ENCODE data around the gene SAMD13.

SAMD13 gene

GRCh38 chr1:84301785-84302385 lies 377 bp downstream of the SAMD13 start:
- TF ChIP-seq CTCF (IDR thresholded peaks at IDR 0.05): no peak
- DNase-seq (ENCODE audit: low spot score): no peak
- no peak overlapping the region for H3K27ac ChIP-seq
- peak overlapping the region; percentile 49 for H3K4me3 ChIP-seq

- no peak for DNase-seq (ENCODE audit: low spot score)
- H3K4me3 ChIP-seq: peak overlapping the region; percentile 49
- no peak for TF ChIP-seq CTCF (IDR thresholded peaks at IDR 0.05)
- peak overlapping the region in 1 of 2 donors; percentile 13 for H3K27ac ChIP-seq
These were observed 1.9 kb downstream of the SAMD13 start for GRCh38 chr1:84303314-84303830.

- no peak for DNase-seq (ENCODE audit: low spot score)
- no peak overlapping the region for H3K4me3 ChIP-seq
- no peak for TF ChIP-seq CTCF (IDR thresholded peaks at IDR 0.05)
- no peak overlapping the region for H3K27ac ChIP-seq
These were observed 5.9 kb downstream of the SAMD13 start for GRCh38 chr1:84307398-84307797.

DNA sequence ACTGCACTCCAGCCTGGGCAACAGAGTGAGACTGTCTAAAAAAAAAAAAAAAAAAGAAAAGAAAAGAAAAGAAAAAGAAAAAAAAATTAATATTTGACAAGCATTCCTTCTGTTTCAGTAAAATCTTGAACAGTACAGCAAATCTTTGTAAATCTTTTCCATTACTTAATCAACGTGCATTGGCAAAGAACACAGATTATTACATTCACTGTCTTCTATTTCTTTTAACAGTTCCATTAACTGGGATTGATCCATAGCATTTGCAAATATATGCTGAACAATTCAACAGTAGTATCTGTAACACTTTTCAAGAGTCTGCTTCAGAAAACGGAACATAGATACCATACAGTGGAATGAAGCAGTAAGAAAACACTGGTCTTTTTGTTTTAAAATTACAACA lies 9.8 kb downstream of the SAMD13 start:
- TF ChIP-seq CTCF (IDR thresholded peaks at IDR 0.05): no peak
- no peak for DNase-seq (ENCODE audit: low spot score)
- Histone ChIP-seq H3K4me3 (no peak overlapping the region), H3K27ac (no peak overlapping the region)

DNA sequence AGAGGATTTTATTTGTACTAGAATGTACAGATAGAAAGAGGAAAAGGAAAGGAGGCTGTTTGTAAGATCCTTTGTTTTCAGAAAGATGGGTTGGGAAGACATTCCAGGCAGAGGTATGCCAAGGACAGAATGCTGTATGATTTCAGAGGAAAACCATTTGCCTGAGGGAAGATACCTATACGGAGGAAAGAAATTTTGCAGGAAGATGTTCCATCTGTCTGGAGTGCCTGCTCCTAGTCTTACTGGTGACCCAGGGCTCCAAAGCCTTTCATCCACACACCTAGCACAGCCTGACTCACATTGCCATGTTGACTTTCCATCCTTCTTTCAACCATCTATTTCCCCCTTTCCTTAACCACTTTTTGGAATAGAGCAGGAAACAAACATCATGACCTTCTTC lies 18.2 kb downstream of the SAMD13 start:
- Histone ChIP-seq H3K27ac (no peak overlapping the region), H3K4me3 (no peak overlapping the region)
- TF ChIP-seq CTCF (IDR thresholded peaks at IDR 0.05): no peak
- DNase-seq (ENCODE audit: low spot score): no peak

GRCh38 chr1:84327830-84328229 lies 26.3 kb downstream of the SAMD13 start:
- no peak for TF ChIP-seq CTCF (IDR thresholded peaks at IDR 0.05)
- no peak for DNase-seq (ENCODE audit: low spot score)
- H3K4me3 ChIP-seq: no peak overlapping the region
- no peak overlapping the region for H3K27ac ChIP-seq
